HepG2 (cell line): Measurements from ENCODE around the gene NFKB2. TPM values are rescaled to one million over a fixed set of nuclear protein-coding genes. Genes with fewer than 3 reads are reported as not detected.
A peak's percentile ranks its signal among the peaks of the same experiment; 100 is the strongest.

Source experiments
- ARID2 ChIP-seq: sonication (generic); formaldehyde crosslinking; IDR thresholded peaks from 2 replicates; pipeline ENCODE4 v1.8.1; 2022; ENCODE audit warnings: mild to moderate bottlenecking, missing genetic modification reagents, borderline replicate concordance
- ARNTL ChIP-seq: sonication (generic); formaldehyde crosslinking; IDR thresholded peaks from 2 replicates; pipeline ENCODE4 v1.4.0; 2020; ENCODE audit warnings: mild to moderate bottlenecking, missing genetic modification reagents
- CBX5 ChIP-seq: sonication (generic); formaldehyde crosslinking; IDR thresholded peaks from 2 replicates; pipeline ENCODE4 v1.4.0; 2020; ENCODE audit warnings: missing genetic modification reagents, borderline replicate concordance
- CCAR2 ChIP-seq: fragments of 200-400 bp; formaldehyde crosslinking; optimal IDR thresholded peaks from 2 replicates; pipeline ENCODE3; 2018; ENCODE audit warnings: low read depth, mild to moderate bottlenecking, low read length, moderate library complexity
- ERF ChIP-seq: IDR thresholded peaks from 2 replicates; pipeline ENCODE4 v1.6.1; 2018; ENCODE audit warnings: missing biosample characterization, missing genetic modification reagents
- FOXO1 ChIP-seq: sonication (generic); formaldehyde crosslinking; IDR thresholded peaks from 2 replicates; pipeline ENCODE4 v1.4.0; 2020; ENCODE audit warnings: missing genetic modification reagents
- MED1 ChIP-seq: sonication (generic); formaldehyde crosslinking; IDR thresholded peaks from 2 replicates; pipeline ENCODE4 v1.4.0; 2020; ENCODE audit warnings: missing genetic modification reagents
- MXI1 ChIP-seq: IDR thresholded peaks from 3 replicates; pipeline ENCODE4 v1.6.1; 2012; ENCODE audit warnings: low read depth, low read length, inconsistent platforms, borderline replicate concordance
- MZF1 ChIP-seq: sonication (generic); formaldehyde crosslinking; IDR thresholded peaks from 2 replicates; pipeline ENCODE4 v1.8.1; 2023; ENCODE audit warnings: mild to moderate bottlenecking, missing genetic modification reagents, borderline replicate concordance
- NFYB ChIP-seq: sonication (generic); formaldehyde crosslinking; IDR thresholded peaks from 2 replicates; pipeline ENCODE4 v1.4.0; 2020; ENCODE audit warnings: missing genetic modification reagents
- PRPF4 ChIP-seq: fragments of 200-400 bp; formaldehyde crosslinking; IDR thresholded peaks from 2 replicates; pipeline ENCODE4 v1.6.1; 2016; ENCODE audit warnings: low read length, low read depth; ENCODE audit not compliant: poor library complexity, severe bottlenecking
- RARA ChIP-seq: IDR thresholded peaks from 2 replicates; pipeline ENCODE4 v1.6.1; 2016; ENCODE audit warnings: missing genetic modification reagents, missing compliant biosample characterization
- SAFB2 ChIP-seq: sonication (generic); formaldehyde crosslinking; IDR thresholded peaks from 2 replicates; pipeline ENCODE4 v1.5.1; 2020; ENCODE audit warnings: missing genetic modification reagents, low read depth, mild to moderate bottlenecking, borderline replicate concordance
- SETDB1 ChIP-seq: sonication (generic); formaldehyde crosslinking; IDR thresholded peaks from 2 replicates; pipeline ENCODE4 v1.5.1; 2020; ENCODE audit warnings: missing genetic modification reagents, mild to moderate bottlenecking, borderline replicate concordance
- SMAD9 ChIP-seq: sonication (generic); formaldehyde crosslinking; IDR thresholded peaks from 2 replicates; pipeline ENCODE4 v1.5.1; 2020; ENCODE audit warnings: mild to moderate bottlenecking, missing genetic modification reagents
- SUZ12 ChIP-seq: fragments of 150-350 bp; IDR thresholded peaks from 2 replicates; pipeline ENCODE4 v1.6.1; 2014; ENCODE audit warnings: low read depth, low read length
- TRAFD1 ChIP-seq: sonication (generic); formaldehyde crosslinking; IDR thresholded peaks from 2 replicates; pipeline ENCODE4 v1.5.1; 2020; ENCODE audit warnings: missing genetic modification reagents, mild to moderate bottlenecking, borderline replicate concordance
- ZBTB34 ChIP-seq: sonication (generic); formaldehyde crosslinking; IDR thresholded peaks from 2 replicates; pipeline ENCODE4 v1.8.0; 2022; ENCODE audit warnings: mild to moderate bottlenecking, missing genetic modification reagents
- ZNF17 ChIP-seq: sonication (generic); formaldehyde crosslinking; IDR thresholded peaks from 2 replicates; pipeline ENCODE4 v1.5.0; 2020; ENCODE audit warnings: mild to moderate bottlenecking, missing genetic modification reagents
- ZNF607 ChIP-seq: sonication (generic); formaldehyde crosslinking; IDR thresholded peaks from 2 replicates; pipeline ENCODE4 v1.5.1; 2020; ENCODE audit warnings: missing genetic modification reagents, mild to moderate bottlenecking, borderline replicate concordance
- ZNF619 ChIP-seq: sonication (generic); formaldehyde crosslinking; IDR thresholded peaks from 2 replicates; pipeline ENCODE4 v1.4.0; 2020; ENCODE audit warnings: mild to moderate bottlenecking, missing genetic modification reagents
- ZNF678 ChIP-seq: sonication (generic); formaldehyde crosslinking; IDR thresholded peaks from 2 replicates; pipeline ENCODE4 v1.4.0; 2020; ENCODE audit warnings: mild to moderate bottlenecking, missing genetic modification reagents
- ZNF761 ChIP-seq: sonication (generic); formaldehyde crosslinking; conservative IDR thresholded peaks from 2 replicates; pipeline ENCODE4 v1.4.0; 2020; ENCODE audit warnings: mild to moderate bottlenecking, missing genetic modification reagents
- polyA plus RNA-seq, 8 experiments: library from polyadenylated mRNA; depleted of rRNA in 3 of 8; stranded (reverse) in 7 of 8; unstranded in 1 of 8; fragments of >200 nt; fragmentation: Illumina TruSeq in 4 of 8; extraction: Trizol in 4 of 8; gene quantifications; 2 replicates each; pipeline versions ENCODE4 v1.2.1 to v1.2.3, GENCODE V29; 2011 to 2016; ENCODE audit warnings: low read depth in 4 of 8, missing spikeins in 1 of 8, mixed read lengths in 1 of 8; ENCODE audit not compliant: insufficient read depth in 1 of 8
- total RNA-seq, 5 experiments: library from RNA; depleted of rRNA; stranded (reverse); fragments of >200 nt; fragmentation: Illumina TruSeq; extraction: Trizol; gene quantifications; 2 replicates each; pipeline ENCODE4 v1.2.3, GENCODE V29; 2016; ENCODE audit warnings: low read depth in 1 of 5
- TF ChIP-seq, protein P1 (sequence below): sonication (generic); formaldehyde crosslinking; IDR thresholded peaks from 2 replicates; pipeline ENCODE4 v1.5.0; 2020; ENCODE audit warnings: mild to moderate bottlenecking, missing genetic modification reagents

Gene NFKB2
- total and polyA plus RNA-seq, 2 of the 13 experiments (the other 11 are each of a cell fraction or from before 2014, with no cell fraction given), result 7.7 to 12.5 TPM

DNA sequence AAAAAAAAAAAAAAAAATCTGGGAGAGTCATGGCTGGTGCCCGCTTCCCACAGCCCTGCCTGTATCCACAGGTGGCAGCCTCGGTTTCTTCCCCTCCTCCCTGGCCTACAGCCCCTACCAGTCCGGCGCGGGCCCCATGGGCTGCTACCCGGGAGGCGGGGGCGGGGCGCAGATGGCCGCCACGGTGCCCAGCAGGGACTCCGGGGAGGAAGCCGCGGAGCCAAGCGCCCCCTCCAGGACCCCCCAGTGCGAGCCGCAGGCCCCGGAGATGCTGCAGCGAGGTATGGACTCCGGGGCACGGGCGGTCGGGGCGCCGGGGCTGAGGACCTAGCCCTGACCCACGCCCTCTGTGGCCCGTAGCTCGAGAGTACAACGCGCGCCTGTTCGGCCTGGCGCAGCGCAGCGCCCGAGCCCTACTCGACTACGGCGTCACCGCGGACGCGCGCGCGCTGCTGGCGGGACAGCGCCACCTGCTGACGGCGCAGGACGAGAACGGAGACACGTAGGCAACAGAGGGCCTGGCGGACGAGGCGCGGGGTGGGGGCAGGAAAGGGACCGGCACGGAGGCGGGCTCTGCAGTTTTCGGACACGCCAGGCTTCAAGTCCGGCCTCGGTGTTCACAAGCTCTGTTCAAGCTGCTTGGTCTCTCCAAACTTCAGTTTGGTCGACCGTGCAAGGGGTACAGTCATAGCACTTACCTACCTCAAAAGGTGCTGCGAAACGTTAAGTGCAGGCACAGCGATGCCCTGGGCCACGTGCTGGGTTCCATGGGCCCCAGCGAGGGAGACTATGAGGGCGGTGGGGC, 3.9 kb downstream of the NFKB2 start (continued):
- peak; percentile 40; the same call in 1 of the 2 replicates for TF ChIP-seq ZNF607 (CRISPR knock-in tag)
- no peak for TF ChIP-seq MZF1 (CRISPR knock-in tag)
- peak; percentile 93; the same call in 1 of the 2 replicates for TF ChIP-seq CBX5 (CRISPR knock-in tag)
- no peak for TF ChIP-seq SUZ12
- no peak for TF ChIP-seq SETDB1
- no peak for TF ChIP-seq TRAFD1 (CRISPR knock-in tag)
- peak; percentile 94 for TF ChIP-seq SAFB2 (CRISPR knock-in tag)
- peak; percentile 67; the same call in 1 of the 2 replicates for TF ChIP-seq FOXO1 (CRISPR knock-in tag)
- TF ChIP-seq ARNTL (CRISPR knock-in tag), result no peak
- 0 out of 2 replicates have a peak, but pooled peaks have one; percentile 50 for TF ChIP-seq ARID2 (CRISPR knock-in tag)
- peak; percentile 62; the same call in 1 of the 3 replicates for TF ChIP-seq MXI1
- TF ChIP-seq PRPF4, result no peak
- TF ChIP-seq SMAD9 (CRISPR knock-in tag), result peak; percentile 75; the same call in 1 of the 2 replicates
- TF ChIP-seq CCAR2, result no peak
- TF ChIP-seq ERF (CRISPR knock-in tag), result peak; percentile 89
- TF ChIP-seq RARA (CRISPR knock-in tag), result 0 out of 2 replicates have a peak, but pooled peaks have one; percentile 52
- TF ChIP-seq ZNF17 (CRISPR knock-in tag), result no peak
- peak; percentile 43; the same call in 1 of the 2 replicates for TF ChIP-seq NFYB
- 0 out of 2 replicates have a peak, but pooled peaks have one; percentile 40 for TF ChIP-seq ZNF619 (CRISPR knock-in tag)
- TF ChIP-seq ZNF761 (CRISPR knock-in tag), result no peak
- TF ChIP-seq ZBTB34 (CRISPR knock-in tag), result no peak
- TF ChIP-seq, protein P1, sequence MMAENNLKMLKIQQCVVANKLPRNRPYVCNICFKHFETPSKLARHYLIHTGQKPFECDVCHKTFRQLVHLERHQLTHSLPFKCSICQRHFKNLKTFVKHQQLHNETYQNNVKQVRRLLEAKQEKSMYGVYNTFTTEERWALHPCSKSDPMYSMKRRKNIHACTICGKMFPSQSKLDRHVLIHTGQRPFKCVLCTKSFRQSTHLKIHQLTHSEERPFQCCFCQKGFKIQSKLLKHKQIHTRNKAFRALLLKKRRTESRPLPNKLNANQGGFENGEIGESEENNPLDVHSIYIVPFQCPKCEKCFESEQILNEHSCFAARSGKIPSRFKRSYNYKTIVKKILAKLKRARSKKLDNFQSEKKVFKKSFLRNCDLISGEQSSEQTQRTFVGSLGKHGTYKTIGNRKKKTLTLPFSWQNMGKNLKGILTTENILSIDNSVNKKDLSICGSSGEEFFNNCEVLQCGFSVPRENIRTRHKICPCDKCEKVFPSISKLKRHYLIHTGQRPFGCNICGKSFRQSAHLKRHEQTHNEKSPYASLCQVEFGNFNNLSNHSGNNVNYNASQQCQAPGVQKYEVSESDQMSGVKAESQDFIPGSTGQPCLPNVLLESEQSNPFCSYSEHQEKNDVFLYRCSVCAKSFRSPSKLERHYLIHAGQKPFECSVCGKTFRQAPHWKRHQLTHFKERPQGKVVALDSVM (CRISPR knock-in tag), result peak; percentile 44; the same call in 1 of the 2 replicates
- TF ChIP-seq ZNF678, result no peak
- TF ChIP-seq MED1, result peak; percentile 76
